H9 (cell line): Measurements from ENCODE around the gene KCNG1. TPM values are rescaled to one million over a fixed set of nuclear protein-coding genes. Genes with fewer than 3 reads are reported as not detected.

Experiments used
- DNase-seq: peaks from one replicate; pipeline ENCODE4 v3.0.0-alpha.2; 2017
- H2AFZ ChIP-seq: one replicate; pipeline ENCODE4 v1.6.1; 2013; ENCODE audit warnings: mild to moderate bottlenecking, low read length, control low read depth, moderate library complexity
- H2AK5ac ChIP-seq: 2 replicates; pipeline ENCODE4 v1.6.1; 2013; ENCODE audit warnings: low read length, control low read depth, mixed read lengths; ENCODE audit not compliant: insufficient read length
- H2BK120ac ChIP-seq: one replicate; pipeline ENCODE4 v1.6.1; 2013; ENCODE audit warnings: low read depth, mild to moderate bottlenecking, low read length, control low read depth, inconsistent platforms; ENCODE audit not compliant: poor library complexity, severe bottlenecking
- H2BK12ac ChIP-seq: 2 replicates; pipeline ENCODE4 v1.6.1; 2013; ENCODE audit warnings: low read length, control low read depth, mixed read lengths, low read depth; ENCODE audit not compliant: insufficient read length
- H2BK15ac ChIP-seq: 2 replicates; pipeline ENCODE4 v1.6.1; 2013; ENCODE audit warnings: low read depth, low read length, control low read depth
- H2BK20ac ChIP-seq: one replicate; pipeline ENCODE4 v1.6.1; 2013; ENCODE audit warnings: low read depth, mild to moderate bottlenecking, low read length, control low read depth, inconsistent platforms; ENCODE audit not compliant: poor library complexity, severe bottlenecking
- H2BK5ac ChIP-seq: 2 replicates; pipeline ENCODE4 v1.6.1; 2013; ENCODE audit warnings: low read length, control low read depth, mixed read lengths; ENCODE audit not compliant: insufficient read length
- H3K14ac ChIP-seq: 2 replicates; pipeline ENCODE4 v1.6.1; 2013; ENCODE audit warnings: low read length, control low read depth; ENCODE audit not compliant: insufficient read depth
- H3K18ac ChIP-seq: 2 replicates; pipeline ENCODE4 v1.6.1; 2013; ENCODE audit warnings: low read depth, mild to moderate bottlenecking, mixed read lengths, low read length, control low read depth; ENCODE audit not compliant: insufficient read length
- H3K23ac ChIP-seq: 2 replicates; pipeline ENCODE4 v1.6.1; 2013; ENCODE audit warnings: low read length, control low read depth, mixed read lengths, low read depth; ENCODE audit not compliant: insufficient read length
- H3K23me2 ChIP-seq: 2 replicates; pipeline ENCODE4 v1.6.1; 2013; ENCODE audit warnings: low read depth, mild to moderate bottlenecking, mixed read lengths, low read length, control low read depth; ENCODE audit not compliant: insufficient read length, poor library complexity, severe bottlenecking
- H3K27ac ChIP-seq: 2 replicates; pipeline ENCODE4 v1.5.1; 2013; ENCODE audit warnings: low read length, control low read depth, mixed read lengths, low read depth; ENCODE audit not compliant: insufficient read length
- H3K27me3 ChIP-seq: 2 replicates; pipeline ENCODE4 v1.6.1; 2013; ENCODE audit warnings: low read length, control low read depth, inconsistent platforms; ENCODE audit not compliant: insufficient read depth
- H3K4ac ChIP-seq: 2 replicates; pipeline ENCODE4 v1.6.1; 2013; ENCODE audit warnings: low read depth, mild to moderate bottlenecking, control low read depth, inconsistent platforms, low read length, moderate library complexity
- H3K4me1 ChIP-seq: 2 replicates; pipeline ENCODE4 v1.6.1; 2013; ENCODE audit warnings: low read length, control low read depth, inconsistent platforms; ENCODE audit not compliant: insufficient read depth
- H3K4me2 ChIP-seq: 2 replicates; pipeline ENCODE4 v1.6.1; 2013; ENCODE audit warnings: low read length, control low read depth, mixed read lengths; ENCODE audit not compliant: insufficient read length, insufficient read depth
- H3K56ac ChIP-seq: 2 replicates; pipeline ENCODE4 v1.6.1; 2013; ENCODE audit warnings: low read depth, mild to moderate bottlenecking, mixed read lengths, low read length, control low read depth; ENCODE audit not compliant: insufficient read length
- H3K79me1 ChIP-seq: 2 replicates; pipeline ENCODE4 v1.6.1; 2013; ENCODE audit warnings: low read depth, mild to moderate bottlenecking, moderate library complexity, low read length, control low read depth, inconsistent platforms; ENCODE audit not compliant: insufficient read depth, poor library complexity, severe bottlenecking
- H3K79me2 ChIP-seq: 2 replicates; pipeline ENCODE4 v1.6.1; 2013; ENCODE audit warnings: low read length, control low read depth, inconsistent platforms; ENCODE audit not compliant: insufficient read depth
- H3K9ac ChIP-seq: 2 replicates; pipeline ENCODE4 v1.6.1; 2013; ENCODE audit warnings: low read length, control low read depth, mixed read lengths; ENCODE audit not compliant: insufficient read length; ENCODE audit errors: extremely low read depth
- H3K9me3 ChIP-seq: one replicate; pipeline ENCODE4 v1.6.1; 2013; ENCODE audit warnings: low read depth, low read length, inconsistent platforms; ENCODE audit not compliant: control insufficient read depth
- H3T11ph ChIP-seq: one replicate; pipeline ENCODE4 v1.6.1; 2013; ENCODE audit warnings: mild to moderate bottlenecking, low read length, control low read depth, inconsistent platforms
- H4K20me1 ChIP-seq: one replicate; pipeline ENCODE4 v1.6.1; 2013; ENCODE audit not compliant: control insufficient read depth, insufficient read length, insufficient read depth
- H4K5ac ChIP-seq: 2 replicates; pipeline ENCODE4 v1.6.1; 2013; ENCODE audit warnings: low read depth, mild to moderate bottlenecking, mixed read lengths, low read length, control low read depth; ENCODE audit not compliant: insufficient read length
- H4K8ac ChIP-seq: replicated peaks from 2 replicates; pipeline ENCODE4 v1.6.1; 2013; ENCODE audit warnings: low read length, control low read depth, mixed read lengths, low read depth; ENCODE audit not compliant: insufficient read length
- H4K91ac ChIP-seq: 2 replicates; pipeline ENCODE4 v1.6.1; 2013; ENCODE audit warnings: low read depth, mild to moderate bottlenecking, moderate library complexity, mixed read lengths, low read length, control low read depth; ENCODE audit not compliant: insufficient read length
- H3K27ac Mint-ChIP-seq, 3 experiments: 2 replicates in 2 of 3; 3 replicates in 1 of 3; pipeline ENCODE4 v1.8.0; 2020 to 2021; ENCODE audit warnings: mixed read lengths in 3 of 3, mild to moderate bottlenecking in 1 of 3, moderate library complexity in 1 of 3
- H3K27me3 Mint-ChIP-seq: 2 replicates; pipeline ENCODE4 v1.8.0; 2021; ENCODE audit warnings: low read depth, mild to moderate bottlenecking, moderate library complexity, mixed read lengths
- H3K36me3 Mint-ChIP-seq, 3 experiments: 2 replicates in 2 of 3; 3 replicates in 1 of 3; pipeline ENCODE4 v1.8.0; 2020 to 2021; ENCODE audit warnings: low read depth in 3 of 3, mixed read lengths in 3 of 3; ENCODE audit not compliant: insufficient read depth in 1 of 3
- H3K4me1 Mint-ChIP-seq, 2 experiments: 2 replicates each; pipeline ENCODE4 v1.8.0; 2020; ENCODE audit warnings: mixed read lengths in 2 of 2
- H3K4me3 Mint-ChIP-seq, 2 experiments: 2 replicates in 1 of 2; 3 replicates in 1 of 2; pipeline ENCODE4 v1.8.0; 2020 to 2021; ENCODE audit warnings: mild to moderate bottlenecking in 2 of 2, mixed read lengths in 2 of 2, moderate library complexity in 1 of 2
- H3K9me3 Mint-ChIP-seq, 2 experiments: 2 replicates in 1 of 2; 3 replicates in 1 of 2; pipeline ENCODE4 v1.8.0; 2020; ENCODE audit warnings: mild to moderate bottlenecking in 2 of 2, mixed read lengths in 2 of 2, moderate library complexity in 1 of 2
- WGBS: extraction: QIAGEN DNeasy Blood & Tissue Kit; methylation state at CpG from one replicate; pipeline ENCODE4 v1.1.7; 2013; ENCODE audit warnings: missing lambda C conversion rate, low lambda C conversion rate, mixed read lengths; ENCODE audit not compliant: insufficient read length; ENCODE audit errors: extremely low coverage; 5-methylcytosine and 5-hydroxymethylcytosine counted together
- total RNA-seq: library from RNA; stranded (reverse); gene quantifications from 2 replicates; pipeline ENCODE4 v1.2.1, GENCODE V29; 2021
- TF ChIP-seq, protein P1 (sequence below): fragments of 200-600 bp; sonication (generic); conservative IDR thresholded peaks from 3 replicates; pipeline ENCODE4 v1.8.0; 2021; ENCODE audit warnings: antibody characterized with exemption, mild to moderate bottlenecking

KCNG1 gene
- total RNA-seq, 1 experiment from 2014 or later: 13.2 TPM

GRCh38 chr20:50983321-50983720, 39.6 kb downstream of the KCNG1 start:
- no peak overlapping the region for H4K91ac ChIP-seq
- H3K23ac ChIP-seq: no peak overlapping the region
- H4K8ac ChIP-seq: no peak overlapping the region
- no peaks in the 10 kb centered on the region for H3K9me3 ChIP-seq
- no peak overlapping the region for H4K5ac ChIP-seq
- no peaks in the 10 kb centered on the region for H3K79me2 ChIP-seq
- no peak overlapping the region for H3K56ac ChIP-seq
- no peaks in the 10 kb centered on the region for H3K23me2 ChIP-seq
- H3T11ph ChIP-seq: no peak overlapping the region
- Mint-ChIP-seq H3K27me3 (peaks cover 18% of the 10 kb centered on the region), H3K9me3 (no peaks in the 10 kb centered on the region), H3K4me3 (no peak overlapping the region), H3K36me3 (no peaks in the 10 kb centered on the region), H3K27ac (no peak overlapping the region), H3K4me1 (peaks cover 9 to 11% of the 10 kb centered on the region in 2 experiments; a peak in 3 of 4 replicates)
- no peak overlapping the region for H3K4me2 ChIP-seq
- H3K9ac ChIP-seq: no peak overlapping the region
- H3K27ac ChIP-seq: no peak overlapping the region
- no peak overlapping the region for H2BK5ac ChIP-seq
- no peaks in the 10 kb centered on the region for H4K20me1 ChIP-seq
- DNase-seq: no peak
- no peak overlapping the region for H2AK5ac ChIP-seq
- no peak overlapping the region for H2BK12ac ChIP-seq
- no peaks in the 10 kb centered on the region for H3K4me1 ChIP-seq
- H3K18ac ChIP-seq: no peak overlapping the region
- no peak overlapping the region for H2AFZ ChIP-seq
- no peaks in the 10 kb centered on the region for H3K79me1 ChIP-seq
- no peak overlapping the region for H2BK20ac ChIP-seq
- TF ChIP-seq, protein P1, sequence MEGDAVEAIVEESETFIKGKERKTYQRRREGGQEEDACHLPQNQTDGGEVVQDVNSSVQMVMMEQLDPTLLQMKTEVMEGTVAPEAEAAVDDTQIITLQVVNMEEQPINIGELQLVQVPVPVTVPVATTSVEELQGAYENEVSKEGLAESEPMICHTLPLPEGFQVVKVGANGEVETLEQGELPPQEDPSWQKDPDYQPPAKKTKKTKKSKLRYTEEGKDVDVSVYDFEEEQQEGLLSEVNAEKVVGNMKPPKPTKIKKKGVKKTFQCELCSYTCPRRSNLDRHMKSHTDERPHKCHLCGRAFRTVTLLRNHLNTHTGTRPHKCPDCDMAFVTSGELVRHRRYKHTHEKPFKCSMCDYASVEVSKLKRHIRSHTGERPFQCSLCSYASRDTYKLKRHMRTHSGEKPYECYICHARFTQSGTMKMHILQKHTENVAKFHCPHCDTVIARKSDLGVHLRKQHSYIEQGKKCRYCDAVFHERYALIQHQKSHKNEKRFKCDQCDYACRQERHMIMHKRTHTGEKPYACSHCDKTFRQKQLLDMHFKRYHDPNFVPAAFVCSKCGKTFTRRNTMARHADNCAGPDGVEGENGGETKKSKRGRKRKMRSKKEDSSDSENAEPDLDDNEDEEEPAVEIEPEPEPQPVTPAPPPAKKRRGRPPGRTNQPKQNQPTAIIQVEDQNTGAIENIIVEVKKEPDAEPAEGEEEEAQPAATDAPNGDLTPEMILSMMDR: no peak
- H3K27me3 ChIP-seq: no peaks in the 10 kb centered on the region
- no CpG with 5 or more reads among the region's 2 CpGs for WGBS
- H3K4ac ChIP-seq: no peak overlapping the region
- H2BK15ac ChIP-seq: no peak overlapping the region
- no peak overlapping the region for H2BK120ac ChIP-seq
- no peak overlapping the region for H3K14ac ChIP-seq
